HepG2 (cell line): ENCODE measurements around the gene AVPR2. TPM values are rescaled to one million over a fixed set of nuclear protein-coding genes. Genes with fewer than 3 reads are reported as not detected.

ENCODE experiments used
- ARNTL ChIP-seq: sonication (generic); formaldehyde crosslinking; IDR thresholded peaks from 2 replicates; pipeline ENCODE4 v1.4.0; 2020; ENCODE audit warnings: mild to moderate bottlenecking, missing genetic modification reagents
- CEBPB ChIP-seq: IDR thresholded peaks from 2 replicates; pipeline ENCODE4 v1.6.1; 2011; ENCODE audit warnings: low read depth, low read length, improper control_type of control experiment, borderline replicate concordance
- CTCF ChIP-seq: sonication (generic); formaldehyde crosslinking; IDR thresholded peaks from 2 replicates; pipeline ENCODE4 v1.5.0; 2020; ENCODE audit warnings: mild to moderate bottlenecking, missing genetic modification reagents, moderate library complexity
- DBP ChIP-seq: sonication (generic); formaldehyde crosslinking; IDR thresholded peaks from 2 replicates; pipeline ENCODE4 v1.4.0; 2020; ENCODE audit warnings: missing genetic modification reagents; ENCODE audit errors: not compliant biosample characterization
- DRAP1 ChIP-seq: IDR thresholded peaks from 2 replicates; pipeline ENCODE4 v1.6.1; 2016; ENCODE audit warnings: missing genetic modification reagents, missing compliant biosample characterization
- FOSL1 ChIP-seq: sonication (generic); formaldehyde crosslinking; IDR thresholded peaks from 2 replicates; pipeline ENCODE4 v1.9.0; 2021; ENCODE audit warnings: missing genetic modification reagents, borderline replicate concordance
- GPBP1L1 ChIP-seq: sonication (generic); formaldehyde crosslinking; IDR thresholded peaks from 2 replicates; pipeline ENCODE4 v1.5.0; 2020; ENCODE audit warnings: mild to moderate bottlenecking, missing genetic modification reagents
- HNRNPH1 ChIP-seq: fragments of 200-400 bp; formaldehyde crosslinking; optimal IDR thresholded peaks from 2 replicates; pipeline ENCODE3; 2017; ENCODE audit warnings: mild to moderate bottlenecking, low read depth, low read length
- HOXA5 ChIP-seq: sonication (generic); formaldehyde crosslinking; IDR thresholded peaks from 2 replicates; pipeline ENCODE4 v1.4.0; 2020; ENCODE audit warnings: missing genetic modification reagents
- KDM6A ChIP-seq: IDR thresholded peaks from 2 replicates; pipeline ENCODE4 v1.6.1; 2016; ENCODE audit warnings: low read depth
- REXO4 ChIP-seq: sonication (generic); formaldehyde crosslinking; IDR thresholded peaks from 2 replicates; pipeline ENCODE4 v1.8.0; 2022; ENCODE audit warnings: missing genetic modification reagents, mild to moderate bottlenecking, borderline replicate concordance
- RFXAP ChIP-seq: sonication (generic); formaldehyde crosslinking; IDR thresholded peaks from 2 replicates; pipeline ENCODE4 v1.4.0; 2020; ENCODE audit warnings: missing genetic modification reagents, borderline replicate concordance
- SALL2 ChIP-seq: sonication (generic); formaldehyde crosslinking; IDR thresholded peaks from 2 replicates; pipeline ENCODE4 v1.8.1; 2023; ENCODE audit warnings: mild to moderate bottlenecking, missing genetic modification reagents, inconsistent platforms
- ZBTB38 ChIP-seq: sonication (generic); formaldehyde crosslinking; IDR thresholded peaks from 2 replicates; pipeline ENCODE4 v1.5.1; 2020; ENCODE audit warnings: mild to moderate bottlenecking, missing genetic modification reagents
- ZFP1 ChIP-seq: IDR thresholded peaks from 2 replicates; pipeline ENCODE4 v1.6.1; 2016
- ZNF543 ChIP-seq: sonication (generic); formaldehyde crosslinking; IDR thresholded peaks from 2 replicates; pipeline ENCODE4 v1.4.0; 2020; ENCODE audit warnings: mild to moderate bottlenecking, missing genetic modification reagents
- ZNF609 ChIP-seq: sonication (generic); formaldehyde crosslinking; IDR thresholded peaks from 2 replicates; pipeline ENCODE4 v1.4.0; 2020; ENCODE audit warnings: mild to moderate bottlenecking, missing genetic modification reagents, borderline replicate concordance
- ZSCAN21 ChIP-seq: sonication (generic); formaldehyde crosslinking; IDR thresholded peaks from 2 replicates; pipeline ENCODE4 v1.8.0; 2022; ENCODE audit warnings: mild to moderate bottlenecking, missing genetic modification reagents, moderate library complexity, borderline replicate concordance
- polyA plus RNA-seq, 8 experiments: library from polyadenylated mRNA; depleted of rRNA in 3 of 8; stranded (reverse) in 7 of 8; unstranded in 1 of 8; fragments of >200 nt; fragmentation: Illumina TruSeq in 4 of 8; extraction: Trizol in 4 of 8; gene quantifications; 2 replicates each; pipeline versions ENCODE4 v1.2.1 to v1.2.3, GENCODE V29; 2011 to 2016; ENCODE audit warnings: low read depth in 4 of 8, missing spikeins in 1 of 8, mixed read lengths in 1 of 8; ENCODE audit not compliant: insufficient read depth in 1 of 8
- total RNA-seq, 5 experiments: library from RNA; depleted of rRNA; stranded (reverse); fragments of >200 nt; fragmentation: Illumina TruSeq; extraction: Trizol; gene quantifications; 2 replicates each; pipeline ENCODE4 v1.2.3, GENCODE V29; 2016; ENCODE audit warnings: low read depth in 1 of 5
- TF ChIP-seq, protein P1 (sequence below): sonication (generic); formaldehyde crosslinking; IDR thresholded peaks from 2 replicates; pipeline ENCODE4 v1.5.0; 2020; ENCODE audit warnings: mild to moderate bottlenecking, low read depth, missing genetic modification reagents, borderline replicate concordance

Gene AVPR2
- total and polyA plus RNA-seq, 2 of the 13 experiments (the other 11 are each of a cell fraction or from before 2014, with no cell fraction given): not detected

DNA sequence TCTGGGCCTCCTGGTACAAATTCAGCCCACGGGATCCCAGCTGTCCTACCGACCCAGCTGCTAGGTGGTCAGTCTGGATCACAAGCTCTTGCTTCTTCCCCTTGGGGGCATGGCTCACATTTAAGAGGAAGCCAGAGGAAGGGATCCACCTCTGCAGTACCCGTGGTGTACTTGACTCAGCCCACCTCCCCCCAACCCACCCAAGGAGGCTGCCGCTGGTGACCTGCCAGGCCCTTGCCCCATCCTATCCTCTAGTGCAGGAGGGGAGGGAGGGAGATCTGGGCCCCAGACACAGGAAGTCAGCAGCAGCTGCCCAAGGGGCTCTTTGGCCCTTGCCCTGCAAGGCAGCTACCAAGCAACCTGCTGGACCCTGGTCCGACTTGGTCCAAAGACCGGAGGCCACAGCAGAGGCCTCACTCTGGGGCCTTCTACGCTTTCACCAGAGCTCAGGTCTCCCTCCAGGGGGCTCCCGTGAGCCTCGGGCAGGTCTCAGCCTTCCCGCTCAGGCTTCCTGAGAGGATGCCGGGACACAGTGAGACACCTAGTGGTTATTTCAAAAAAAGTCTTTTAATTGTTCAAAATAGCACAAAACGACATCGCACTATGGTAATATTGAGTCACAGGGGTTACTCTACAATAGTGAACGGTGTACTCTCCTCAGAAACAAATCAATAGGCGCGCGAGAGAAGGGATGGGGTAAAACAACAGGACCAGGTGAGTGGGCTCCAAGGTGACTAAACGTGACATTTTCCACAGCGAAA, 42.7 kb downstream of the AVPR2 start (continued):
- TF ChIP-seq ZNF609 (no peak), RFXAP (CRISPR knock-in tag) (no peak), ZFP1 (CRISPR knock-in tag) (no peak), CEBPB (no peak), REXO4 (CRISPR knock-in tag) (no peak), ZSCAN21 (CRISPR knock-in tag) (0 out of 2 replicates have a peak, but pooled peaks have one; percentile 47), ZNF543 (0 out of 2 replicates have a peak, but pooled peaks have one; percentile 31), GPBP1L1 (CRISPR knock-in tag) (no peak), SALL2 (CRISPR knock-in tag) (no peak), HNRNPH1 (no peak), DRAP1 (no peak), FOSL1 (CRISPR knock-in tag) (no peak), DBP (CRISPR knock-in tag) (no peak), ARNTL (no peak), CTCF (peak; percentile 87), KDM6A (CRISPR knock-in tag) (peak; percentile 55), HOXA5 (CRISPR knock-in tag) (no peak), ZBTB38 (no peak)
- TF ChIP-seq, protein P1, sequence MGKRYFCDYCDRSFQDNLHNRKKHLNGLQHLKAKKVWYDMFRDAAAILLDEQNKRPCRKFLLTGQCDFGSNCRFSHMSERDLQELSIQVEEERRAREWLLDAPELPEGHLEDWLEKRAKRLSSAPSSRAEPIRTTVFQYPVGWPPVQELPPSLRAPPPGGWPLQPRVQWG: no peak
